Keratinocyte (primary cell): ENCODE measurements around the gene RBM4.

Source experiments
- EZH2 ChIP-seq: IDR thresholded peaks from one replicate; pipeline ENCODE4 v1.6.1; 2012; ENCODE audit warnings: inconsistent platforms, mild to moderate bottlenecking, low read length, moderate library complexity
- TF ChIP-seq, protein P1 (sequence below), 3 experiments: IDR thresholded peaks in 1 of 3; conservative IDR thresholded peaks in 1 of 3; optimal IDR thresholded peaks in 1 of 3; 2 replicates in 2 of 3; 3 replicates in 1 of 3; pipeline versions ENCODE3 to v1.5.1; 2011; ENCODE audit warnings: low read length in 3 of 3, mild to moderate bottlenecking in 3 of 3, moderate library complexity in 2 of 3, control low read depth in 1 of 3, inconsistent platforms in 1 of 3; ENCODE audit not compliant: insufficient read depth in 2 of 3; ENCODE audit errors: extremely low read depth in 1 of 3

- TF ChIP-seq, protein P1, sequence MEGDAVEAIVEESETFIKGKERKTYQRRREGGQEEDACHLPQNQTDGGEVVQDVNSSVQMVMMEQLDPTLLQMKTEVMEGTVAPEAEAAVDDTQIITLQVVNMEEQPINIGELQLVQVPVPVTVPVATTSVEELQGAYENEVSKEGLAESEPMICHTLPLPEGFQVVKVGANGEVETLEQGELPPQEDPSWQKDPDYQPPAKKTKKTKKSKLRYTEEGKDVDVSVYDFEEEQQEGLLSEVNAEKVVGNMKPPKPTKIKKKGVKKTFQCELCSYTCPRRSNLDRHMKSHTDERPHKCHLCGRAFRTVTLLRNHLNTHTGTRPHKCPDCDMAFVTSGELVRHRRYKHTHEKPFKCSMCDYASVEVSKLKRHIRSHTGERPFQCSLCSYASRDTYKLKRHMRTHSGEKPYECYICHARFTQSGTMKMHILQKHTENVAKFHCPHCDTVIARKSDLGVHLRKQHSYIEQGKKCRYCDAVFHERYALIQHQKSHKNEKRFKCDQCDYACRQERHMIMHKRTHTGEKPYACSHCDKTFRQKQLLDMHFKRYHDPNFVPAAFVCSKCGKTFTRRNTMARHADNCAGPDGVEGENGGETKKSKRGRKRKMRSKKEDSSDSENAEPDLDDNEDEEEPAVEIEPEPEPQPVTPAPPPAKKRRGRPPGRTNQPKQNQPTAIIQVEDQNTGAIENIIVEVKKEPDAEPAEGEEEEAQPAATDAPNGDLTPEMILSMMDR (optimal IDR thresholded peaks at IDR 0.05 in 1 of 3, IDR thresholded peaks at IDR 0.05 in 1 of 3, conservative IDR thresholded peaks at IDR 0.05 in 1 of 3; ENCODE audit: extremely low read depth in 1 of 3, insufficient read depth in 2 of 3, low read length in 3 of 3) = no peak
- no peak for TF ChIP-seq EZH2
Measured at GRCh38 chr11:66684635-66685034, 46.1 kb downstream of the RBM4 start.
